Measurements from ENCODE around the gene MRM3.
A peak's percentile ranks its signal among the peaks of the same experiment; 100 is the strongest.
"Not testable (repeated sequence)": the region's sequence is repeated elsewhere in the genome, so short reads cannot be mapped to it uniquely, and the experiment has no call there.

Gene MRM3

GRCh38 chr17:781805-782731 lies at the start of gene MRM3, which contains the start of gene GLOD4:
MRM3 (plus strand) TSS chr17:782353; CDS start chr17:782379, 26 bp downstream.
GLOD4 (minus strand) TSS chr17:782280; CDS start chr17:782255, 25 bp downstream.
- DNase-seq (ENCODE audit: low read depth), result peak; percentile 36

- DNase-seq (ENCODE audit: low read depth), result no peak
Observed at GRCh38 chr17:732902-733720, 49.0 kb upstream of the MRM3 start.

GRCh38 chr17:733743-734142 lies 48.4 kb upstream of the MRM3 start:
- no peak for DNase-seq (ENCODE audit: low read depth)

GRCh38 chr17:737561-738113 lies 44.5 kb upstream of the MRM3 start:
- DNase-seq (ENCODE audit: low read depth), result no peak

- DNase-seq (ENCODE audit: low read depth), result no peak
Observed at GRCh38 chr17:740240-741017, 41.7 kb upstream of the MRM3 start.

GRCh38 chr17:742147-742793 lies 39.9 kb upstream of the MRM3 start:
- DNase-seq (ENCODE audit: low read depth), result no peak

GRCh38 chr17:743139-743538 lies 39.0 kb upstream of the MRM3 start:
- no peak for DNase-seq (ENCODE audit: low read depth)

GRCh38 chr17:744937-745336 lies 37.2 kb upstream of the MRM3 start:
- DNase-seq (ENCODE audit: low read depth), result no peak

- DNase-seq (ENCODE audit: low read depth), result no peak
Observed at GRCh38 chr17:745406-745805, 36.7 kb upstream of the MRM3 start.

- DNase-seq (ENCODE audit: low read depth), result no peak
Observed at GRCh38 chr17:746181-746580, 36.0 kb upstream of the MRM3 start.

- no peak for DNase-seq (ENCODE audit: low read depth)
Observed at GRCh38 chr17:746783-747629, 35.1 kb upstream of the MRM3 start.

GRCh38 chr17:748604-749003 lies 33.5 kb upstream of the MRM3 start:
- DNase-seq (ENCODE audit: low read depth), result not testable (repeated sequence)

- not testable (repeated sequence) for DNase-seq (ENCODE audit: low read depth)
Observed at GRCh38 chr17:749359-749758, 32.8 kb upstream of the MRM3 start.

- no peak for DNase-seq (ENCODE audit: low read depth)
Observed at GRCh38 chr17:750431-751037, 31.6 kb upstream of the MRM3 start.

GRCh38 chr17:751269-752001 lies 30.7 kb upstream of the MRM3 start:
- DNase-seq (ENCODE audit: low read depth), result no peak

GRCh38 chr17:752002-752619 lies 30.0 kb upstream of the MRM3 start, which contains the start of gene GEMIN4:
GEMIN4 (minus strand) TSS chr17:752264; CDS start chr17:752142, 122 bp downstream.
- DNase-seq (ENCODE audit: low read depth), result no peak

- no peak for DNase-seq (ENCODE audit: low read depth)
Observed at GRCh38 chr17:752620-753219, 29.4 kb upstream of the MRM3 start.

GRCh38 chr17:753418-753817 lies 28.7 kb upstream of the MRM3 start:
- no peak for DNase-seq (ENCODE audit: low read depth)

All from GM04503 (cell line).